Dermis blood vessel endothelial cell (primary cell): ENCODE measurements around the gene GSTM4. TPM values are rescaled to one million over a fixed set of nuclear protein-coding genes. Genes with fewer than 3 reads are reported as not detected.
A peak's percentile ranks its signal among the peaks of the same experiment; 100 is the strongest.
"Not testable (repeated sequence)": the region's sequence is repeated elsewhere in the genome, so short reads cannot be mapped to it uniquely, and the experiment has no call there.

ENCODE experiments used
- DNase-seq: peaks from one replicate; pipeline ENCODE4 v3.0.0; 2010
- total RNA-seq: library from RNA; depleted of rRNA; stranded (reverse); fragments of >200 nt; gene quantifications from 2 replicates; pipeline ENCODE4 v1.2.3, GENCODE V29; 2014

The GSTM4 gene
- total RNA-seq, 1 donor from 2014 or later = 1.5 TPM

- DNase-seq = no peak
Measured at GRCh38 chr1:109669246-109669948, 13.5 kb downstream of the GSTM4 start.

GRCh38 chr1:109669949-109670302 lies 14.0 kb downstream of the GSTM4 start:
- DNase-seq = not testable (repeated sequence)

DNA sequence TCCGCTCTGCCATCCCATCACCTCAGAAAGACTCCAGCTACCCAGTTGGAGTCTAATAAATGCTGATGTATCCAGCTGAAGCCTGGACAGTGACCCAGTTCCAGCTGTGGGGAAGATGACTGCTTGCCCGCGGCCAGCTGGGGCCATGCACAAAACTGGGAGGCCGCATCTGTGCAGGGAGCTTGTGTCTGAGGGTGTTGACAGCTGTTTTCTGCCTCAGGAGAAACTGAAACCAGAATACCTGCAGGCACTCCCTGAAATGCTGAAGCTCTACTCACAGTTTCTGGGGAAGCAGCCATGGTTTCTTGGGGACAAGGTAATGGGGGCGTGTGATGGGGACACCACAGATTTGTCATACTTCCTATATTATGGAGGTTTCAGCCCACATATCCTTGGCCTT lies 15.2 kb downstream of the GSTM4 start:
- DNase-seq = peak; percentile 0

DNA sequence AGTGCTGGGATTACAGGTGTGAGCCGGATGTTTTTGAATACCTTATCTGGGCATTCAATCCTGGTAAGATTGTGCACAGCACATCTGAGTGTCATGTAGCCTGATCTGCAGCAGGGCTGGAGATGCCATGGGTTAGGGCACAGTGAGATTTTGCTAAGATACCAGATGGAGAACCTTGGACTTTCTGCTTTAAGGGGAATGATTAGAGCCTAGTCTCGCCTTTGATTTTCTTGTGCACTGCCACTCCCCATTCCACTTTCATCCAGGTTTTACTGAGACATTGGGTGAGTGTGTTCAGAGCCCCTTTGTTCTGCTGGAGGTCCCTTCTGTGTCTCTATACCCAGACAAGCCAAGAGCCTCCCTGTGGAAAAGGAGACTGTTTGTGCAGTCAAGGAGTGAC lies 18.0 kb downstream of the GSTM4 start:
- not testable (repeated sequence) for DNase-seq

DNA sequence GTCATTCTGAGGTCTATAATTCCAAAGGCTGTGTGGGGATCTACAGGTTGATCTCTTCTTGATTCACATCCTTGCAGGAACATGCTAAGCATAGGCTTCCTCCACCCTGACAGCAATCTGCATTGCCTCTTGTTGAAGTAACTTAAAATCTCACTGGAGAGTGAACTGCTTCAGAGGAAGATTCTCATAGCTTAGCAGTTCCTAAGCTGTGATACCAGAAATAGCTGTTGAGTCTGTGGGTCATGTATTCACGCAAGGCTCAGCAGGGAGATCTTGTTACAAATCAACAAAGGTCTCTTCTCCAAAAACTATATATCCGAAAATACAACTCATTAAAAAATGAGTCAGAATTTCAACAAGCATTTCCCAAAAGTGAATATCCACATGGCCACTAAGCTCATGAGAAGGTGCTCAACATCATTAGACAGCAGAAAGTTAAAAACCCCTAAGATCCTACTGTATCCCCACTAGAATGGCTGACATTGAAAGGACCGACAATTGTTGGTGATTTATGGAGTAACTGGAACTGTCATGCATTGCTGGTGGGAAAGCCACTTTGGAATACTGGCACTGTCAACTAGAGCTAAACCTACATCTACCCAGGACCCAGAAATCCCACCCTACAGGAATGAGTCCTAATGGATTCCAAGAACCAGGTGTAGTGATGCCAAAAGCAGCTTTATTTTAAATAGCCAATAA lies 20.9 kb downstream of the GSTM4 start:
- DNase-seq = not testable (repeated sequence)

- DNase-seq = no peak
Measured at GRCh38 chr1:109677459-109677858, 21.6 kb downstream of the GSTM4 start.

DNA sequence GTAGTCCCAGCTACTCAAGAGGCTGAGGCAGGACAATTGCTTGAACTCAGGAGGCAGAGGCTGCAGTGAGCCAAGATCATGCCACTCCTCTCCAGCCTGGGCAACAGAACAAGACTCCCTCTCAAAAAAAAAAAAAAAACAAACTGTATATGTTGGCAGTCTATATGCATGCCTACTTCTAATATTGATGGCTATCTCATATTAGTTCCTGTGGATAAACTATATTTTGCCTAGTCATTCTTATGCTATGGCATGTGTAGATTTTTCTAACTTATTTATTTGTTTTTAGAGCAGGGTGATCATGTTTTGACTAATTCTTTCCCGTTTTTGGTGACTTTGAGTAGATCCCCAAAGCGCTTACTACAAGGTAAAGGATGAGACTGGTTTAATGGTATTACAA lies 22.7 kb downstream of the GSTM4 start:
- not testable (repeated sequence) for DNase-seq

DNA sequence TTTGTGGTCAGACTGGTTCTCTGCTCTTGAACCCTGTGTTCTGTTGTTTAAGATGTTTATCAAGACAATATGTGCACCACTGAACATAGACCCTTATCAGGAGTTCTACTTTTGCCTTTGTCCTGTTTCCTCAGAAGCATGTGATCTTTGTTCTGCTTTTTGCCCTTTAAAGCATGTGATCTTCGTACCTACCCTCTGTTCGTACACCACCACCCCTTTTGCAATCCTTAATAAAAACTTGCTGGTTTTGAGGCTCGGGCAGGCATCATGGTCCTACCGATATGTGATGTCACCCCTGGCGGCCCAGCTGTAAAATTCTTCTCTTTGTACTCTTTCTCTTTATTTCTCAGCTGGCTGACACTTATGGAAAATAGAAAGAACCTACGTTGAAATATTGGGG lies 28.9 kb downstream of the GSTM4 start:
- DNase-seq = not testable (repeated sequence)

DNA sequence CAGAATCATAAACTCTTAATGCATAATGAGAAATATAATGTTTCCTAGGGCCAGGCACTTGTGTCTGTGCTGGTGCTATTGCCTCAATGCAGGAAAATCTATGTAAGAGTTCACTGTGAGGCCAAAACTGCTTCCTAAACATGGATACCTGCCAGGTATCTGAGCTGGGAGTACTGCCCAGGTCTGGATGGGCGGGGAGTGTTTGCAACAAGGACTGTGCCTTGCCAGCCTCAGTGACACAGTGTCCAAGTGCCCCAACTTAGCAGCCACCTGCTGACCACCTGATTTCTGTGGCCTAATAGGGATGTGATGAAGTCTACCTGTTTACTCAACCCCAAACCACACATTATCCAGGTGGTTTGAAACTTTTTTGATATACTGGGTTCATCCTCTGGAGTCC lies 29.5 kb downstream of the GSTM4 start:
- not testable (repeated sequence) for DNase-seq

DNA sequence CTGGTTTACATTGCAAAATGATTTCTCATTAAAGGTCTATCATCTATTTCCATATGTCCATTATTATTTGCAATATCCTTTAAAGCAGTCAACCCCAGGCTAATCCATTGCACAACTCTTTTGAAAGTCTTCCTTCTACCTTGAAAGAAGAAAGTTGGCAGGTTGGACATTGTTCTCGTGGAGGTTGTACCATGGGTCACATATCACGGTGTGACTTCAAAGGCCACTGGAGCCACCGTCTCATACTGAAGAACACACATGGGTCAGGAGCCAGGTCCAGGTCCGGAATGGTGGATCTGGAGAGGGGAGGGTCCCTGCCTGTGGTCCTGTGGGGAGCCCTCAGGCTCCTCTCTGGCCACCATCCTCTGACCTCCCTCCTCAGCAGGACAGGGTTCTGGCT lies 30.0 kb downstream of the GSTM4 start:
- DNase-seq = not testable (repeated sequence)

- DNase-seq = not testable (repeated sequence)
Measured at GRCh38 chr1:109687109-109687508, 31.2 kb downstream of the GSTM4 start.

DNA sequence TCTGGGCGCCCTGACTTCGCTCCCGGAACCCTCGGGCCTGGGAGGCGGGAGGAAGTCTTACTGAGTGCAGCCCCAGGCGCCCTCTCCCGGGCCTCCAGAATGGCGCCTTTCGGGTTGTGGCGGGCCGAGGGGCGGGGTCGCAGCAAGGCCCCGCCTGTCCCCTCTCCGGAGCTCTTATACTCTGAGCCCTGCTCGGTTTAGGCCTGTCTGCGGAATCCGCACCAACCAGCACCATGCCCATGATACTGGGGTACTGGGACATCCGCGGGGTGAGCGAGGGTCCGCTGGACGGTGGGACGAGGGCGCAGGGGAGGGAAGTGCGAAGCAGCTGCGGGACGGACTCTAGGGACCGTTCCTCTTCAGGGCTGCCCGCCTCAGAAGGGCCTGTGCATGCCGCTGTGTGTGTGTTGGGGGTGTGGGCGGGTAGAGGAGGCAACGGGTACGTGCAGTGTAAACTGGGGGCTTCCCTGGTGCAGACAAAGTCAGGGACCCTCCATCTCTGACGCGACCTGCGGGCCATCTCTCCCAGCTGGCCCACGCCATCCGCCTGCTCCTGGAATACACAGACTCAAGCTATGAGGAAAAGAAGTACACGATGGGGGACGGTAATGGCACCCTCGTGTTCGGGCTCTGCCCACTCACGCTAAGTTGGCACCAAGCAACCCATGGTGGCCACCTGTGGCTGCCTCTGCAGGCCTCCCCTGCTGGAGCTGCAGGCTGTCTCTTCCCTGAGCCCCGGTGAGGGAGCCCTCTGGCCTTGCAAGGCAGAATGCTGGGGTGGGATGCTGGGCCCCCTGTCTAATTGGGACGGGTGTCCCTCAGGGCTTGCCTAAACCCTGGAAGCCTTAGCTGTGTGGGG lies 32.0 kb downstream of the GSTM4 start, which contains the start of gene GSTM1:
Gene GSTM1 (plus strand): TSS at position 177 of the 859 bp plus-strand sequence. CDS start 57 bp downstream, at position 234.
- DNase-seq = no peak

GRCh38 chr1:109689844-109690405 lies 34.0 kb downstream of the GSTM4 start:
- DNase-seq = no peak

GRCh38 chr1:109691759-109692158 lies 35.9 kb downstream of the GSTM4 start:
- DNase-seq = no peak

- not testable (repeated sequence) for DNase-seq
Measured at GRCh38 chr1:109694400-109694799, 38.5 kb downstream of the GSTM4 start.

DNA sequence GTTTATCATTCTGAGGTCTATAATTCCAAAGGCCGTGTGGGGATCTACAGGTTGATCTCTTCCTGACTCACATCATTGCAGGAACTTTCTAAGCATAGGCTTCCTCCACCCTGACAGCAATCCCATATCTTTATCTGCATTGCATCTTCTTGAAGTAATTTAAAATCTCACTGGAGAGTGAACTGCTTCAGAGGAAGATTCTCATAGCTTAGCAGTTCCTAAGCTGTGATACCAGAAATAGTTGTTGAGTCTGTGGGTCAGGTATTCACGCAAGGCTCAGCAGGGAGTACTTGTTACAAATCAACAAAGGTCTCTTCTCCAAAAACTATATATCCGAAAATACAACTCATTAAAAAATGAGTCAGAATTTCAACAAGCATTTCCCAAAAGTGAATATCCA lies 39.2 kb downstream of the GSTM4 start:
- DNase-seq = not testable (repeated sequence)

GRCh38 chr1:109697066-109697465 lies 41.2 kb downstream of the GSTM4 start:
- no peak for DNase-seq

- DNase-seq = not testable (repeated sequence)
Measured at GRCh38 chr1:109697861-109698260, 42.0 kb downstream of the GSTM4 start.

DNA sequence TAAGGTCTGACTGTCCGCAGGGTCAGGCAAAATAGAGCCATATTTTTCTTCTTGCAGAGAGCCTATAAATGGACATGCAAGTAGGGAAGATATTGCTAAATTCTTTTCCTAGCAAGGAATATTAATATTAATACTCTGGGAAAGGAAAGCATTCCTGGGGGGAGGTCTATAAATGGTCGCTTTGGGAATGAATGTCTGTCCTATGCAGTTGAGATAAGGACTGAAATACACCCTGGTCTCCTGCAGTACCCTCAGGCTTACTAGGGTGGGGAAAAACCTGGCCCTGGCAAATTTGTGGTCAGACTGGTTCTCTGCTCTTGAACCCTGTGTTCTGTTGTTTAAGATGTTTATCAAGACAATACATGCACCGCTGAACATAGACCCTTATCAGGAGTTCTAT lies 47.0 kb downstream of the GSTM4 start:
- peak; percentile 0 for DNase-seq

DNA sequence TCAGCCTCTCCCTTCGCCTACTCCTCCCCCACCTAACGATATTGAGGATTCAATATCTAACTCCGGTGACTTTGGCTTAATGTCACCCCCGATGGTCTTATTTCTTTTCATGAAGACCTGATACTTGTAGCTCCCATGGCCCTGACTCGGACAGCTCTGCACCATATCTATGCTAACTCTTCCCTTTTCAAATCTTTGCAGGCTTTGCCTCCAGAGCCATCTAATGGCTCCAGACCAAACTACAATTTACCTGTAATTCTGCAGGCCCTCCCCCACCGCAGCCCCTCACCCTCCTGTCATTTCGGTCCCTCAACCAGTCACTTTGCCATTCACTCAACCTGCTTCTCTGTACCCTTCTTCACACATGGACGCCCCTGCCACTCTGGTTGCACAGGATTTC lies 48.3 kb downstream of the GSTM4 start:
- DNase-seq = peak; percentile 7

DNA sequence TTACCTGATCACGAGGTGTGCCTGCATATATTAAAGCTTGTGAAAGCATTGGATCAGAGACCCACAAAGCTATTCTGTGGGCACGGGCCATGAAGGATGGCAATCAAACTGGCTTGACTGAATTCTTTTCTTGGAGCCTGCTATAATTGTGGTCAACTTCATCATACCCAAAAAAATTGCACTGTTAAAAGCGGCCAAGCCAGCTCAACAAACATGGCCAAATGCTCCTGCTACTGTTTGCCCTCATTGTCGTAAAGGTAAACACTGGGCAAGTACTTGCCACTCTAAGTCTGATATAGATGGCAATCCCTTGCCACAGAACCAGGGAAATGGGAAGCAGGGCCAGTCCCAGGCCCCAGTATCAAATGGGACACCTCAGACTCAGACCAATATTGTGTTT lies 49.5 kb downstream of the GSTM4 start:
- DNase-seq = no peak

- peak; percentile 0 for DNase-seq
Measured at GRCh38 chr1:109708949-109709348, 53.0 kb downstream of the GSTM4 start.

DNA sequence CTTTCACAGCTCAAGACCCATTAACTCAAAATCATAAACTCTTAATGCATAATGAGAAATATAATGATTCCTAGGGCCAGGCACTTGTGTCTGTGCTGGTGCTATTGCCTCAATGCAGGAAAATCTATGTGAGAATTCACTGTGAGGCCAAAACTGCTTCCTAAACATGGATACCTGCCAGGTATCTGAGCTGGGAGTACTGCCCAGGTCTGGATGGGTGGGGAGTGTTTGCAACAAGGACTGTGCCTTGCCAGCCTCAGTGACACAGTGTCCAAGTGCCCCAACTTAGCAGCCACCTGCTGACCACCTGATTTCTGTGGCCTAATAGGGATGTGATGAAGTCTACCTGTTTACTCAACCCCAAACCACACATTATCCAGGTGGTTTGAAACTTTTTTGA lies 53.9 kb downstream of the GSTM4 start:
- DNase-seq = not testable (repeated sequence)
